ENCODE results near the gene C12orf50.
"Not testable (repeated sequence)": the region's sequence is repeated elsewhere in the genome, so short reads cannot be mapped to it uniquely, and the experiment has no call there.

The C12orf50 gene

DNA sequence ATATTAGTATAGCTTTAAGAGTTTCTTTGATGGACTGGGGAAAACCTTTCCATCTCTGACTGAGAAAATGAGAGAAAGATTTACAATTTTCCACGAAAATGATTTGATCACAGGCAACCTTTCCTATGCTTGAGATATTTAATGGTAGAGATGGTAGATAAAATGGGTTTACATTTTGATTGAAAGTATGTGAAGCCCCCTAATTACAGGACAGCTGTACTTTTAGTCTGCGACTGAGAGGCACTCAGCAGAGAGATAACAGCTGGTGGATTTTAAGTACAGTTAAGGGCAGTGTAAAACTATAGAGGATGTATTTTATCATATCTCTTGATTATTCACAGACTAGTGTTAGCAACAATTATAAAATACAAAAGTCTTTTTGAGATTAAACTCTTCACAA lies 40.7 kb downstream of the C12orf50 start:
- no peak for DNase-seq (ENCODE audit: low read depth in 2 of 2)

DNA sequence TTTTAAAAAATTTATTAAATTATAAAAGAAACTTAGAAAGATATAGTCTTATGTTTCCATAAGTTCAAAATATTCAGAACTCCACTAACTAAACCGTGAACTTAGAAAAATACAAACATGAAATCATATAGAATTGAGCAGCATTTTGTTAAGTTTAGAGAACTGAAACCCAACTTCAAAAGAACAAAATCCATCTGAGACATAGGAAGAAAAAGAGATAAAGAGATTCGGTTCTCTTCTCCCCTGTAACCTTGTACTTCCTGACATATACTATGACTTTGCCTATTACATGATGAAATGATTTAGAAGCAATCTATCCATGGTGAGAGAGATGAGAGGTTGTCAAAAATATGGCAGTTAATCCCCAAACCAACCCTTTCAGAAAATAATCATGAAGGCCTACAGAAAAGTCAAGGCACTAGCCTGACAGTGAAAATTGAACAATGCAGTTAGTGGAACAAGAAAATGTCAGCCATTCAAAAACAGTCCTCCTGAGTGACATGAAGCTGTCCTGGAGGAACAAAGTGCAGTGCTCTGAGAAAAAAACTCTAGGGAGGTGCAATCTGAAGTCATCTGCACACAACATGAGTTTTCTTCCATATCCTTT lies 44.0 kb downstream of the C12orf50 start:
- DNase-seq (ENCODE audit: low read depth in 2 of 2), result no peak

DNA sequence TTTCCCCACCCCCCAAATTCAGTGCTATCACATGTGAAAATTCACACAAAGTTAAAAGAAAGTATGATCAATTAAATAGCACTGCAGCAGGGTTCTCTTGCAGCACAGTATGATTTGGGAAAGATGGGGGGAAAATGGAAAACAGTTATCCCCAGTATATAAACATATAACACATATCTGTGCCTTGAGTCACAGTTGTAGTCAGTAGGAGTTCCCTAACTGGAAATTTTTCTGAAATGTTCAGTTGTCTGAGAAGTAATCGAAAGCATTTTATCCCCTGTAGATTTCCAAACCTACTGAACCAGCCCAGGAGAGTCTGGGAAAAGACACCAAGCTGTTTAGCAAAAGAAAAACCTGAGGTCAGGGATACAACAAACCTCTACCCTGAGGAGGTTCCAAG lies 47.0 kb downstream of the C12orf50 start:
- no peak for DNase-seq (ENCODE audit: low read depth in 2 of 2)

DNA sequence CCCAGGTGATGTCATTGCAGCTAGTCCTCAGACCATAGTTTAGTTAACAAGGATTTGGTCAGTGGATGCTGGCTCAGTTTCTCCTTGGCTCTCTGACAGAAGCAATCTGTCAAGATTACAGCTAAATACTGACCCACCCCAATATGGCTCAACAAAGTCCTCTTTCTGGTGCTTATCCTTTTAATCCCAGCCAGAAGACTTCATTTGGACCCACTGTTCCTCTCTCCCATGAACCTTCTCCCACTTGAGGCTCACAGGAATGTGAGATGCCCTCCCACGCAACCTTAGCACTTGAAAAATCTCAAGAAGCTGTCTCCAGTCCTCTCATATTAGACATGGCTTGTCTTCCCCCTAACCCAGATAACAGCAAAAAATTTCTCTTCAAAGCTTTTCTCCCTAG lies 47.7 kb downstream of the C12orf50 start:
- DNase-seq (ENCODE audit: low read depth in 2 of 2), result no peak

DNA sequence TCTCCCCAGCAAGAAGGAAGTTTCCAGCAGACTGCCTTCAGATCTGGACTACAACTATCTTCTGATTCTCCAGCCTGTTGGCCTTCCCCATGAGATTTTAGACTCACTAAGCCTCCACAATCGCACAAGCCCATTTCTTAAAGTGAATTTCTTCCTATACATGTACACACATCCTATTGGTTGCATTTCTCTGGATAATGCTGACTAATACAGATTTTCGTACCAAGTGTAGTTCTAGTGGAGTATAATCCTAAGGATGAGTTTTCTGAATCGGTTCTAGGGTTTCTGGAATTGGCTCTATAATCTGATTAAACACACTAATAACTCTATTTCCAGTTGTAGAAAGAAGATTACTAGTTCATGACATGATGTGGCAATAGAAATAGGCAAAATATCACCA lies 53.3 kb downstream of the C12orf50 start:
- DNase-seq (ENCODE audit: low read depth in 2 of 2), result no peak

DNA sequence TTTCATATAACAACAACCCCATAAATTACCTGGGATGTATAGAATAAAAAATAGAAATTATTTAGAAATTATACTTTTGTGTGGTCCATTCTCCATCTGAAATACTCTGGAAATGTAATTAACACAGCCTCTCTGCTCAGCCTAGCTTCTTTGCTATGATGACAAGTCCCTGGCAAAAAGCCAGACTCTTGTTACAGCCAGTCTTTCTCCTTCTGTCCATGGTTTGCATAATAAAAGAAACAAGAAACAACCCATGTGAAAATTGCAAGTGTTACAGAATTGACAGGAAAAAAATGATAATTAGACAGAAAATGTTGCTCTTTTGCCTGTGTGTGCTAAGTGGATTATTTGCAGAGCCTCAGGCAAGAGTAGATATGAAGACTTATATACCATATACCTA lies 61.3 kb downstream of the C12orf50 start:
- no peak for DNase-seq (ENCODE audit: low read depth in 2 of 2)

DNA sequence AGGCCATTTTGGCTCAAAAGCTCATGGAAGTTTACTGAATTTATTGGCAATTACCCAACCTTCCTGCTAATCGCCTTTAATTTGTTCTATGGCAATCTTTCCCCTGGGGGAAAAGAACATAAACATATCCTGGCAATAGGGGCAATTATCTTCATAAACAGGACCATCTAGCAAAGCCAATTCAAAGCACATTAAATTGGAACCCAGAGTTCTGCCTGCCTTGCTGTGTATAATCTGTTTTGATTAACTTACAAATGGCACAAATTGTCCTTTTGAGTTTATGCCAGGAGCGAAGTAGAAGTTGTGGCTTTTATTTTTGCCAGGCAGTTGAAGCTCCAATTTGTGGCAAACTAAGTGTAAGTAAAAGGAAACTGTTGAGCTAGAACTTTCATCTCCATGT lies 68.6 kb downstream of the C12orf50 start:
- no peak for DNase-seq (ENCODE audit: low read depth in 2 of 2)

DNA sequence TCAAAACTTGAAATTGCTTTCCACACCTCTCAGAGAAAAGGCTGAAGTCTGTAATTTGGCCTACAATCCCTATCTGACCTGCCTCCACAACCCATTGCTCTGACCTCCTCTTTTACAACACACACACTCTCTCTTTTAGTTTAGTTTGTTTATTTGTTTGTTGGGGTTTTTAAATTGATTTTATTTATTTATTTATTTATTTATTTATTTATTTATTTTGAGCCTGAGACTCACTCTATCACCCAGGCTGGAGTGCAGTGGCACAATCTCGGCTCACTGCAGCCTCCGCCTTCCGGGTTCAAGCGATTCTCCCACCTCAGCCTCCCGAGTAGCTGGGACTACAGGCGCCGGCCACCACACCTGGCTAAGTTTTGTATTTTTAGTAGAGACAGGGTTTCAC lies 75.2 kb downstream of the C12orf50 start:
- DNase-seq (ENCODE audit: low read depth in 2 of 2), result not testable (repeated sequence)

DNA sequence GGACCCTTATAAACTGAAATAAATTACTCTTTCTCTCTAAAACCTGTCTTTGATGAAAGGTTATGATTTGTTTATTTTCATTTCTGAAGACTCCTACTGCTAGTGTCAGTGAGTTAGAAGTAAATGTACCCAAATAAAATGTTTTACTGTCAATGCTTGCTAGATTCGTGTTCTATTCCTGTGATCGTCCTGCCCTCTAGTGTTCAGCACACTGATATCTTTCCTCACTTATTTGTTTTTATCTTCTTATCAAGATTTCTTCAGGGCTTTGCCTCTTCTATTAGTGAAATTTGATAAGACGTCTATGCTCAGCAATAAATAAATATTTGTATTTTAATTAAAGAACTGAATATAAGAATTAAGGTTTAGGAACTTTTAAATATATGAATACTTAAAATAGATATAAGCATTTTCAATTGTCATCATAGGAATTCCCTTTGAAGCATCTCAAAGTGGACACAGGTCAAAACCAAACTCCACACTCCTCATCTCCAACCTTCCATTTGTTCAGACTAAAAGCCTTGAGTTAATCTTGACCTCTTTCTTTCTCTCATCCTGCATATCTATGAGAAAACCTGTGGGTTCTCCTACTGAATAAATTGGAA lies 75.8 kb downstream of the C12orf50 start:
- no peak for DNase-seq (ENCODE audit: low read depth in 2 of 2)

DNA sequence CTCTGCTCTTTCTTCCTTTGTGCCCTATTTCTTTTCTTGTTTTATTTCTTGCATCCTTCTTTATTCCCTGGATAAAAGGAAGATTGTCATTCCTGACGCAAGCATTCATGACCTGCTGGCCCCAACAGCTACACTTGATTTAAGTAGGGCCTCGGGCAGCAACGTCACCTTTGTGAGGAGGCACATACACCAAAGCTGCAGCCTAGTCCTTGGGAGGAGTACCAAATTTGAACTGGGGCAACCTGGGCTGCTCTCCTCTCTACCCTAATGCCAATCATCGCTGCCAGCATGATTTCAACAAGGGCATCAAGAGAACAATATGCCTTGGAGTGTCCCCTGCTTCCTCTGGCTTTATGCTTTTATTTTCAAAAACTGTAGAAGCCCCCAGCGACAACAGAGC lies 76.4 kb downstream of the C12orf50 start:
- no peak for DNase-seq (ENCODE audit: low read depth in 2 of 2)

DNA sequence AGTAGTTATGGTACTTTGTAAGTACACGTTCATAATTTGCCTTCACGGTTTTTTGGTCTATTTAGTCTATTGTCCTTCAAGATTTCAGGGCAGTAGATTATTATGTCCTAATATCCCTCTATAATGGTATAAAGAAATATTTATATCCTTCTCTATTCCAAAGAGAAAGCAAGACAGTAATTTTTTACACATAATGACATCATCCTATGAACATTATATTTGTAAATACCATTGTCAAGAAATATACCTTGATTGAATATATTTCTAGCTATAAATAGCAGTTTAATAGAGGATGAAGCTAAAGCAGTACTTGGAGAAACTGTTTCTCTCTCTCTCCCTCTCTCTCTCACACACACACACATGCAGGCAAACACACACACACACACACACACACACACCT lies 77.0 kb downstream of the C12orf50 start:
- no peak for DNase-seq (ENCODE audit: low read depth in 2 of 2)

DNA sequence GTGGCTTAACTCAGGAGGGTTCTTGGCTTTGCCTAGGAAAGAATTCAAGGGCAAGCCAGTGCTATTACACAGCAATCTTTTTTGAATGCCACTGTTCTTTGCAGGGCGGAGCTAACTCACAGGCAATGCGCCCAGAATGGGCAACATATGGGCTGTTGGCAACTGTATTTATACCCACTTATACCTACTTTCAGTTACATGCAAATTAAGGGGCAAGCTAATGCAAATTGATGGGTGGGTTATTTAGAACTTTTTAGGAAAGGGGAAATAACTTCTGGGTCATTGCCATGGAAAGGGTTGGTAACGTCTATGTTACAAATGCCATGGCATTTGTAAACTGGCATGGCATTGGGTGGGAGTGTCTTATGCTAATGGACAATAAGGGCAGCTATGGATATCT lies 85.4 kb downstream of the C12orf50 start:
- no peak for DNase-seq (ENCODE audit: low read depth in 2 of 2)

DNA sequence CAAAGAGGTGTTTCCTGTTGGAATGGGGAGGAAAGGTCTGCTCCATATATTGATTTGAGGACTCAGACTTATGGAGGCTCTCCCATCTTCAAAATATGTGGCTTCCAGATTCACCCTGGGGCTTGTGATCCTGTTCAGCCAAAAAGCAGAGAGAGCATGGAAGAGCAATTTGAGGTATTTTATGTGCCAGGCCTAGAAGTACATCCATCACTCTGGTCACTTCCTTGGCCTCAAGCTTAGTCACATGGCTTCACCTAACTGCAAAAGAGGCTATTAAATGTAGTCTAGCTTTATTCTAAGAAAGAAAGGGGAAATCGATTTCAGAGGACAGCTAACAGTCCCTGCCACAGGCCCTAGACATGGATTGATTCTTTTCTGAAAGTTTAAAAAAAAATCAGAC lies 86.2 kb downstream of the C12orf50 start:
- DNase-seq (ENCODE audit: low read depth in 2 of 2), result no peak

DNA sequence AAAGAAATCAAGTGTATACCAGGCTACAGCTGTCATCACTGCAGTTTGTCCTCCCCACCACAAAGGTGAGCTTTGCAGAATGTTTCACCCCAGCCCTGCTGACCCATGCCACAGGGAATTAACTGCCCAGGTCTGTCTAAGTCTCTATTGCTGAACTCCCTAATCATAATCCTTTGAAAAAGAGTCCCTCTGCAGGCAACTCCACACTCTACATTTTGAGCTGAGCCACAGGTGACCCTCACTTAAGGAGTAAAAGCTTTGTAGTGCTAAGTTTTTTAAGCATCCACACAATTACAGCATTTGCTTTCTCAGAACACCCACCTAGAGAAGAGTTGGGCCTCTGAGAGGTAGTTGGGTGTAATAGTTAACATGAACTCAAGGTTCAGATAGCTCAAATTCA lies 90.0 kb downstream of the C12orf50 start:
- no peak for DNase-seq (ENCODE audit: low read depth in 2 of 2)

DNA sequence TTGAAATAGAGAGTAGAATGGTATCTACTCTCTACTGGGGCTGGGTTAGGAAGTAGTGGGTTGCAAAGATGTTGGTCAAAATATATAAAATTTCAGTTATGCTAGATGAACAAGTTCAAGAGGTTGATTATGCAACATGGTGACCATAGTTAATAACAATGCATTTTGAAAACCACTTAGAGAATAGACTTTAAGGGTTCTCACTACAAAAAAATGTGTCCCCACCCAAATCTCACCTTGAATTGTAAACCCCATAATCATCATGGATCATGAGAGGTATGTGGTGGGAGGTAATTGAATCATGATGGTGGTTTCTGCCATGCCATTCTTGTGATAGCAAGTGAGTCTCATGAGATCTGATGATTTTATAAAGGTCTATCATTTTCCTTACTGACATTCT lies 94.0 kb downstream of the C12orf50 start:
- DNase-seq (ENCODE audit: low read depth in 2 of 2), result no peak

DNA sequence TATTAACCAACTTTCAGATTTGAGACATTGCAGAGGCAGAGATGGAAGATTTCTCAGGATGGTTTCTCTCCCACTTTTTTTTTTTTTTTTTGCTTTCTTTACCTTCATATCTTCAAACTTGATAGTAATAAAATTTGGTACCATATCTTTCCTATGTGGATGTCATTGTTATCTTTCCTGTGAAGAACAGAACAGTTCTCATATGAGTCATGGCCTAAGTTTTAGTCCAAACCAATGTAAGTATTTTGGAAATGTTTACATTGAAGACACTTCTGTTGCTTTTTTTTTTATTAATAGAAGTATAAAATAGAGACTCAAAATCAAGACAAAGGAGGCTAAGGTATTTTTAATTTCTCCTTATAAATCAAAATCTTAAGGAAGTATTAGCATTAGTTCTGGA lies 95.2 kb downstream of the C12orf50 start:
- no peak for DNase-seq (ENCODE audit: low read depth in 2 of 2)

DNA sequence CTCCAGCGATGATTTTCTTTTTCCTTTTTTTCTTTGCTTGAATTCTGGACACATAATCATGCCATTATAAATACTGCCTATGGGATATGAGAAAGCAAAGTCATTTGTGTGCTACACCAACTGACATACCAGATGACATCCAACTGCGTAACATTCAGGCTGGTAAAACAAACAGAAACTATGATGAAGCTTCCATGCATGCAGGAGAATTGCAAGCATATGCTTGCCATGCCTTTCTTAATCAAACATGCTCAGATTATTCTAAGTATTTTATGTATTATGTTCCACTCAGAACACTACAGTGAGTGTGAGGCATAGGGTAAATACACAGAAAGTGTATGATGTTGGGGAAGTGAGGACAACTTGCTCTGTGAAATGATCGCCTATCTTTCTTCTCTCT lies 97.4 kb downstream of the C12orf50 start:
- no peak for DNase-seq (ENCODE audit: low read depth in 2 of 2)

DNA sequence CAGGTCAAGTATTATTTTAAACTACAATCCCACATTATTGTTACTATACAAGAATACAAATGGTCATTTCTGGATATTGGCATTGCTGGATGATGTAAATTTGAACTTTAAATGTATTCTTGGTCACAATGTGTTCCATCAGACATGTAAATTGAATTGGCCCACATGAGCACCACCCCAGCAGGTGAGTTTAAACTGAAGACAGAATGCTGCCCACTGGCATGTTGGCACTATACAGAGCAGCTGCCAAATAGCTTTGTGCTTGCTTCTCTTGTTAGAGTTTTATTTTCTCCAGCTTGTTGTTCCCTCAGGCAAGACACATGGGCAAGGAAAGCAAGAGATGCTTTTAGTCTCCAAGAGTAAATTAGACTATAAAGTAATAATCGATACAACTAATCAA lies 98.6 kb downstream of the C12orf50 start:
- no peak for DNase-seq (ENCODE audit: low read depth in 2 of 2)
